SH-SY5Y (cell line): Measurements from ENCODE around the gene MYT1.

Experiments used
- GATA2 ChIP-seq: IDR thresholded peaks from 2 replicates; pipeline ENCODE4 v1.6.1; 2011; ENCODE audit warnings: mild to moderate bottlenecking, low read depth, low read length
- GATA3 ChIP-seq: IDR thresholded peaks from 2 replicates; pipeline ENCODE4 v1.6.1; 2011; ENCODE audit warnings: low read depth, mild to moderate bottlenecking, low read length, moderate library complexity

The MYT1 gene

DNA sequence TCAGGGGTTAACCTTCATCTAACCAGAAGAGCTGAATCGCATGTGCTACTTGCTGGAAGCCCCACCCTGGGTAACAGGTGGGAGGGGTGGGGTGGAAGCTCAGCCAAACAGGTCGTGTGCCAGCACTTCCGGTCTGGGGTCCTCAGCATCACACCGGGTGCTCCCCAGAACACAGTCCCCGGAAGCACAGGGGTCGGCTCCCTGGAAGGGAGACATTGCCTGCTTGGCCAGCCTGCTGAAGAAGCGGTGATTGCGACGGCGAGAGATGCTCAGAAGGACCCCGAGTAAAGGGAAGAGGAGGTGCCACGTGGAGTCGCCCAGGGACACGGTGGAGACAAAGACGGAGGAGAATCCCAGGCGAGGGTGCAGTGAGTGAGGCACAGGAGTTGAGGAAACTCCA is 36.5 kb downstream of the MYT1 start:
- no peak for TF ChIP-seq GATA2
- TF ChIP-seq GATA3: no peak

DNA sequence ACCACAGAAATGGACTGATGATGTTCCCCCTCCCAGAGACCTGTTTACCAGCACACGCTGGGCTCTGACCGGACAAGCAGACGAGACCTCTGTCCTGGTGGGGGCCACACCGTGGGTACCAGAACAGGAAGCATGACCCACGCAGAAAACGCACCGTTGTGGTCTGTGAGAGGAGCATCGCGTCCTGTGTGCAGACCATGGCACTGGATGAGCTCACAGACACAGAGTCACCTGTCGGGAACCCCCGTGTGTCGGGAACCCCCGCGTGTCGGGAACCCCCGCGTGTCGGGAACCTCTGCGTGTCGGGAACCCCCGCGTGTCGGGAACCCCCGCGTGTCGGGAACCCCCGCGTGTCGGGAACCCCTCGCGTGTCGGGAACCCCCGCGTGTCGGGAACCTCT is 37.4 kb downstream of the MYT1 start:
- TF ChIP-seq GATA2 (no peak), GATA3 (no peak)

- TF ChIP-seq GATA2 (no peak), GATA3 (no peak)
Measured at GRCh38 chr20:64203037-64203777, 39.0 kb downstream of the MYT1 start.

GRCh38 chr20:64205611-64206026 is 41.4 kb downstream of the MYT1 start:
- TF ChIP-seq GATA3 (no peak), GATA2 (no peak)

- no peak for TF ChIP-seq GATA2
- no peak for TF ChIP-seq GATA3
Measured at GRCh38 chr20:64206614-64207013, 42.4 kb downstream of the MYT1 start.

GRCh38 chr20:64207641-64208590 is 43.7 kb downstream of the MYT1 start:
- no peak for TF ChIP-seq GATA3
- TF ChIP-seq GATA2: no peak

DNA sequence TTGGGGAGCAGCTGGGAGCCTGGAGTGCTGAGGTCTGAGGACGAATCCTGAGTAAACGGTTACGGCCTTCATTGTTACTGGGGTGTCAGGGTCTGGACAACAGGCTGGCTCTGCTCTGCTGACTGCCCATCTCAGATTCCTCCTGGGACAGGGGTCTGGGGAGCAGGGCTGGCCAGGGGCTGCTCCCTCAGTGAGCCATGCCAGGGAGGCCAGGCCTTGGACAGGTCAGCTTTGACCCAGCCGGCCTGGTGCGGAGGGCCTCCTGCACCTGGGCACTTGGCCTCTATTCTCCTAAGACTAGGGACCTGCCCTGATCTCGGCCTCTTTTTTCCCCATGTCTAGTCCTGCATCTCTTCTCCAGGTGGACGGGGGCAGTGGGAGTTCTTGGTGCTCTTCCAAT is 44.9 kb downstream of the MYT1 start:
- TF ChIP-seq GATA2: no peak

- TF ChIP-seq GATA2 (no peak), GATA3 (no peak)
Measured at GRCh38 chr20:64210656-64211369, 46.6 kb downstream of the MYT1 start.

DNA sequence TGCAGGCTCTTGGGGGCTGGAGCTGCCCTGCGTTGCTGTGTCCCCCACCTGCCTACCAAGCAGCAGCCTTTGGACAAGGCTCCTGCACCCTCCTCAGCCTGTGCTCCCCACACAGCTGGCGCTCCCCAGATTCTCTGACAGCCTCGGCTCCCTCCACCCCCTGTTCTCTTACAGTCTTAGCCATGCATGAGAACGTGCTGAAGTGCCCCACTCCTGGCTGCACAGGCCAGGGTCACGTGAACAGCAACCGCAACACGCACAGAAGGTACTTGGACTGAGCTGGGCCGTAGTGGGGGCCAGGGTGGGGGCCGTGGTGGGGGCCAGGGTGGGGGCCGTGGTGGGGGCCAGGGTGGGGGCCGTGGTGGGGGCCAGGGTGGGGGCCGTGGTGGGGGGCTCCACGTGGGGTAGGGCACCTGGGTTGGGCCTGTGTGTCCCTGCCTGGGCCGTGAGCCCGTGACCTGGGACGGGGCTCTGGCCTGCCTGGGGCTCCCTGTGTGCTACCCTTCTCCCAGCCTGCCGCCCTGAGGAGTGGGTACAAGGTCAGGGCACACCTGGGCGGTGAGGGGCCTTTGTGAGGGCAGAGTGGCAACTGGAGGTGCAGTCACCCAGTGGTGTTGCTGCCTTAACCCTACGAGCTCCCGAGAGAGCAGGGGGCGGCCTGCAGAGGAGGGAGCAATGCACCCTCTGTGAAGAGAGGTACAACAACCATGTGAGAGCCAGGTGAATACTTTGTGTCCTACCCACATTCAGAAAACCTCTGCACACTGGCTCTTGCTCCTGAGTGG is 47.8 kb downstream of the MYT1 start:
- TF ChIP-seq GATA2: no peak
- no peak for TF ChIP-seq GATA3

DNA sequence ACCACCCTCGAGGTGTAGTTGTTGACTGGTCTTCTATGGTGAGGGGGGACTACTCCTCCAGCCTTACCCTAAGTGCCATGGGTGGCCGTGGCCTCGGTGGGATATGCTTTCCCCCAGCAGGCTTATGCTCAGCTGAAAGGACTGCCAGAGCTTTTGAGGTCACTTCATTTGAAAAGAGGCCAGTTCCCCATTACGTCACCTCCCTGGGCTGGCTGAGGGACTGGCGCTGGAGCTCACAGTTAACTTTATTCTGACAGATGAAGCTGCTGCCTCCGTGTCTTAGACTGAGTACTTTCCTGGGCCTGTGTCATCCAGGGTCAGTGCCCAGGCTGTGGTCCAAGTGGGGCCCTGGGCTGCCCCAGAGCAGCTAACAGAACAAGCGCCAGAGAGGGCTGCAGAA is 48.5 kb downstream of the MYT1 start:
- TF ChIP-seq GATA2: no peak
- TF ChIP-seq GATA3: no peak

- TF ChIP-seq GATA2 (no peak), GATA3 (no peak)
Measured at GRCh38 chr20:64214113-64214512, 49.9 kb downstream of the MYT1 start.

DNA sequence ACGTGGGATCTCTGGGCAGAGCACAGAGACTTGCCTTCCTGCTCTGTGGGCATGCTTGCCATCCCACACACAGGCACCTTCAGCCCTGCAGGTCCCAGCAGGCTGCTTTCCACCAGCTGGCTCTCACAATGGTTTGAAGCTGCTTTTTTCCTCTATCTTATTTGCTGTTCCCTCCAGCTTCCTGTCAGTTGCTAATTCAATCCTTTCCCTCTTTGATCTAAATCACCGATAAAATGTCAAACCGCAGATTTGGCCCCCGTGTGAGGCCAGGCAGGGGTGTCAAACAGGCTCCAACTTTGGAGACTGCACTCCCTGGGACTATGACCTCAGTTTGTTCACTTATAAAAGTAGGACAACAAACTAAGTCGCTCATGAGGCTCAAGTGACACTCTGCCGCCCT is 50.7 kb downstream of the MYT1 start:
- TF ChIP-seq GATA2 (peak; percentile 73), GATA3 (no peak)

GRCh38 chr20:64216036-64216435 is 51.8 kb downstream of the MYT1 start:
- TF ChIP-seq GATA3 (no peak), GATA2 (no peak)
